ENCODE data around the gene TBC1D32.
"Not testable (repeated sequence)": the region's sequence is repeated elsewhere in the genome, so short reads cannot be mapped to it uniquely, and the experiment has no call there.

TBC1D32 gene

GRCh38 chr6:121330516-121330915 is 3.8 kb downstream of the TBC1D32 start:
- Histone ChIP-seq H3K9me3 (ENCODE audit: control insufficient read depth, low read length) (no peaks in the 10 kb centered on the region), H3K27me3 (replicated peaks; ENCODE audit: control insufficient read depth, insufficient read depth, low read length, poor library complexity, severe bottlenecking) (no peaks in the 10 kb centered on the region), H3K27ac (ENCODE audit: insufficient read depth, low read length, poor library complexity, severe bottlenecking) (no peak overlapping the region), H3K4me3 (ENCODE audit: insufficient read depth, low read depth, low read length, poor library complexity, severe bottlenecking) (no peak overlapping the region), H3K36me3 (ENCODE audit: control insufficient read depth, insufficient read depth, low read length) (no peaks in the 10 kb centered on the region), H3K4me1 (ENCODE audit: control insufficient read depth, insufficient read depth, low read length, poor library complexity, severe bottlenecking) (peaks cover 3% of the 10 kb centered on the region)
- DNase-seq: no peak

- Histone ChIP-seq H3K27me3 (replicated peaks; ENCODE audit: control insufficient read depth, insufficient read depth, low read length, poor library complexity, severe bottlenecking) (no peaks in the 10 kb centered on the region), H3K27ac (ENCODE audit: insufficient read depth, low read length, poor library complexity, severe bottlenecking) (no peak overlapping the region), H3K4me1 (ENCODE audit: control insufficient read depth, insufficient read depth, low read length, poor library complexity, severe bottlenecking) (no peaks in the 10 kb centered on the region), H3K4me3 (ENCODE audit: insufficient read depth, low read depth, low read length, poor library complexity, severe bottlenecking) (no peak overlapping the region), H3K36me3 (ENCODE audit: control insufficient read depth, insufficient read depth, low read length) (peaks cover 6% of the 10 kb centered on the region), H3K9me3 (ENCODE audit: control insufficient read depth, low read length) (no peaks in the 10 kb centered on the region)
- no peak for DNase-seq
Measured at GRCh38 chr6:121321282-121321681, 13.0 kb downstream of the TBC1D32 start.

GRCh38 chr6:121319603-121320002 is 14.7 kb downstream of the TBC1D32 start:
- Histone ChIP-seq H3K4me1 (ENCODE audit: control insufficient read depth, insufficient read depth, low read length, poor library complexity, severe bottlenecking) (no peaks in the 10 kb centered on the region), H3K9me3 (ENCODE audit: control insufficient read depth, low read length) (no peaks in the 10 kb centered on the region), H3K27ac (ENCODE audit: insufficient read depth, low read length, poor library complexity, severe bottlenecking) (no peak overlapping the region), H3K4me3 (ENCODE audit: insufficient read depth, low read depth, low read length, poor library complexity, severe bottlenecking) (no peak overlapping the region), H3K36me3 (ENCODE audit: control insufficient read depth, insufficient read depth, low read length) (peaks cover 6% of the 10 kb centered on the region), H3K27me3 (replicated peaks; ENCODE audit: control insufficient read depth, insufficient read depth, low read length, poor library complexity, severe bottlenecking) (no peaks in the 10 kb centered on the region)
- no peak for DNase-seq

DNA sequence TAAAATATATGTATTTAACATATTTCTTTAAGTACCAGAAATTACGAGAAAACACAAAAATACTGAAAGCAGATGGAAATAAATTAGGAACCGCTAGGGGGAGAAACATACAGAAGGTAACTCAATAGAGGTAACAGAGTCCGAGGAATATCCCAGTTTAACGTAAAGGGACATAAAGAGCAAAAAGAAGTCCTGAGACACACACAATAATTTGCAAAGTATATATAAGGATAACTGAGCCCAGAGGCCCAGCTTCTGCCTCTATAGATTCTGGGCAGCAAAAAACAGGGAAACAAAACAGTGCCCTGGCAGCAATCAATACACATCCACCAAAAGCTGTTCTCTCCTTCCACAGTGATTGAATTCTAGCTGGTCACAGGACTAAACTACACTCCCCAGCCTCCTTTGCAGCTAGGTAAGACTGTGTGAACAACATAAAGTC is 15.1 kb downstream of the TBC1D32 start:
- Histone ChIP-seq H3K9me3 (ENCODE audit: control insufficient read depth, low read length) (no peaks in the 10 kb centered on the region), H3K4me1 (ENCODE audit: control insufficient read depth, insufficient read depth, low read length, poor library complexity, severe bottlenecking) (no peaks in the 10 kb centered on the region), H3K27ac (ENCODE audit: insufficient read depth, low read length, poor library complexity, severe bottlenecking) (no peak overlapping the region), H3K4me3 (ENCODE audit: insufficient read depth, low read depth, low read length, poor library complexity, severe bottlenecking) (no peak overlapping the region), H3K27me3 (replicated peaks; ENCODE audit: control insufficient read depth, insufficient read depth, low read length, poor library complexity, severe bottlenecking) (no peaks in the 10 kb centered on the region), H3K36me3 (ENCODE audit: control insufficient read depth, insufficient read depth, low read length) (peaks cover 6% of the 10 kb centered on the region)
- no peak for DNase-seq

GRCh38 chr6:121314381-121315112 is 19.7 kb downstream of the TBC1D32 start:
- no peaks in the 10 kb centered on the region for H3K27me3 ChIP-seq (replicated peaks; ENCODE audit: control insufficient read depth, insufficient read depth, low read length, poor library complexity, severe bottlenecking)
- H3K4me3 ChIP-seq (ENCODE audit: insufficient read depth, low read depth, low read length, poor library complexity, severe bottlenecking): no peak overlapping the region
- no peak for DNase-seq
- H3K27ac ChIP-seq (ENCODE audit: insufficient read depth, low read length, poor library complexity, severe bottlenecking): no peak overlapping the region
- no peaks in the 10 kb centered on the region for H3K4me1 ChIP-seq (ENCODE audit: control insufficient read depth, insufficient read depth, low read length, poor library complexity, severe bottlenecking)
- H3K36me3 ChIP-seq (ENCODE audit: control insufficient read depth, insufficient read depth, low read length): no peaks in the 10 kb centered on the region
- no peaks in the 10 kb centered on the region for H3K9me3 ChIP-seq (ENCODE audit: control insufficient read depth, low read length)

GRCh38 chr6:121311814-121312213 is 22.5 kb downstream of the TBC1D32 start:
- not testable (repeated sequence) for DNase-seq; H3K27ac ChIP-seq (ENCODE audit: insufficient read depth, low read length, poor library complexity, severe bottlenecking); H3K4me3 ChIP-seq (ENCODE audit: insufficient read depth, low read depth, low read length, poor library complexity, severe bottlenecking); H3K9me3 ChIP-seq (ENCODE audit: control insufficient read depth, low read length); H3K4me1 ChIP-seq (ENCODE audit: control insufficient read depth, insufficient read depth, low read length, poor library complexity, severe bottlenecking); H3K36me3 ChIP-seq (ENCODE audit: control insufficient read depth, insufficient read depth, low read length); H3K27me3 ChIP-seq (replicated peaks; ENCODE audit: control insufficient read depth, insufficient read depth, low read length, poor library complexity, severe bottlenecking)

GRCh38 chr6:121310495-121310894 is 23.8 kb downstream of the TBC1D32 start:
- Histone ChIP-seq H3K9me3 (ENCODE audit: control insufficient read depth, low read length) (no peaks in the 10 kb centered on the region), H3K4me1 (ENCODE audit: control insufficient read depth, insufficient read depth, low read length, poor library complexity, severe bottlenecking) (no peaks in the 10 kb centered on the region), H3K4me3 (ENCODE audit: insufficient read depth, low read depth, low read length, poor library complexity, severe bottlenecking) (no peak overlapping the region), H3K36me3 (ENCODE audit: control insufficient read depth, insufficient read depth, low read length) (no peaks in the 10 kb centered on the region), H3K27ac (ENCODE audit: insufficient read depth, low read length, poor library complexity, severe bottlenecking) (no peak overlapping the region), H3K27me3 (replicated peaks; ENCODE audit: control insufficient read depth, insufficient read depth, low read length, poor library complexity, severe bottlenecking) (no peaks in the 10 kb centered on the region)
- DNase-seq: no peak

- Histone ChIP-seq H3K4me1 (ENCODE audit: control insufficient read depth, insufficient read depth, low read length, poor library complexity, severe bottlenecking) (no peaks in the 10 kb centered on the region), H3K36me3 (ENCODE audit: control insufficient read depth, insufficient read depth, low read length) (no peaks in the 10 kb centered on the region), H3K27me3 (replicated peaks; ENCODE audit: control insufficient read depth, insufficient read depth, low read length, poor library complexity, severe bottlenecking) (no peaks in the 10 kb centered on the region), H3K27ac (ENCODE audit: insufficient read depth, low read length, poor library complexity, severe bottlenecking) (no peak overlapping the region), H3K4me3 (ENCODE audit: insufficient read depth, low read depth, low read length, poor library complexity, severe bottlenecking) (no peak overlapping the region), H3K9me3 (ENCODE audit: control insufficient read depth, low read length) (no peaks in the 10 kb centered on the region)
- DNase-seq: no peak
Measured at GRCh38 chr6:121309768-121310469, 24.4 kb downstream of the TBC1D32 start.

GRCh38 chr6:121305957-121306607 is 28.2 kb downstream of the TBC1D32 start:
- no peaks in the 10 kb centered on the region for H3K4me1 ChIP-seq (ENCODE audit: control insufficient read depth, insufficient read depth, low read length, poor library complexity, severe bottlenecking)
- no peaks in the 10 kb centered on the region for H3K36me3 ChIP-seq (ENCODE audit: control insufficient read depth, insufficient read depth, low read length)
- H3K27ac ChIP-seq (ENCODE audit: insufficient read depth, low read length, poor library complexity, severe bottlenecking): no peak overlapping the region
- DNase-seq: no peak
- no peaks in the 10 kb centered on the region for H3K27me3 ChIP-seq (replicated peaks; ENCODE audit: control insufficient read depth, insufficient read depth, low read length, poor library complexity, severe bottlenecking)
- no peaks in the 10 kb centered on the region for H3K9me3 ChIP-seq (ENCODE audit: control insufficient read depth, low read length)
- no peak overlapping the region for H3K4me3 ChIP-seq (ENCODE audit: insufficient read depth, low read depth, low read length, poor library complexity, severe bottlenecking)

GRCh38 chr6:121302882-121303281 is 31.4 kb downstream of the TBC1D32 start:
- Histone ChIP-seq H3K36me3 (ENCODE audit: control insufficient read depth, insufficient read depth, low read length) (no peaks in the 10 kb centered on the region), H3K27me3 (replicated peaks; ENCODE audit: control insufficient read depth, insufficient read depth, low read length, poor library complexity, severe bottlenecking) (no peaks in the 10 kb centered on the region)
- DNase-seq: no peak

More at GRCh38 chr6:121302882-121303281, 31.4 kb downstream of the TBC1D32 start:
- no peak overlapping the region for H3K27ac ChIP-seq (ENCODE audit: insufficient read depth, low read length, poor library complexity, severe bottlenecking)
- H3K9me3 ChIP-seq (ENCODE audit: control insufficient read depth, low read length): no peaks in the 10 kb centered on the region
- H3K4me3 ChIP-seq (ENCODE audit: insufficient read depth, low read depth, low read length, poor library complexity, severe bottlenecking): no peak overlapping the region
- no peaks in the 10 kb centered on the region for H3K4me1 ChIP-seq (ENCODE audit: control insufficient read depth, insufficient read depth, low read length, poor library complexity, severe bottlenecking)
